Cardiac septum (tissue), 1 donor: ENCODE data around the gene NBAS. TPM values are rescaled to one million over a fixed set of nuclear protein-coding genes. Genes with fewer than 3 reads are reported as not detected.
"Not testable (repeated sequence)": the region's sequence is repeated elsewhere in the genome, so short reads cannot be mapped to it uniquely, and the experiment has no call there.

Experiments
- DNase-seq: peaks from one replicate; pipeline ENCODE4 v3.0.0-alpha.2; 2020; ENCODE audit warnings: low spot score
- intact Hi-C: fragments of 100-400 bp; cut with DNase I; formaldehyde crosslinking; loops from one replicate; pipeline ENCODE4 v1.14.0; 2022
- total RNA-seq: library from RNA; stranded (reverse); fragmentation: NEBNext Ultra II Directional; extraction: Animal tissue kit (Norgen Biotek cat#: 25700); gene quantifications from one replicate; pipeline ENCODE4 v1.2.1, GENCODE V29; 2021
- donor health status: DM: no; HTN: no; CAD: no.

NBAS gene
- total RNA-seq, 1 donor from 2014 or later = 38.9 TPM

GRCh38 chr2:15540523-15540922, 20.6 kb downstream of the NBAS start:
- DNase-seq, intact Hi-C loops: not testable (repeated sequence)

DNA sequence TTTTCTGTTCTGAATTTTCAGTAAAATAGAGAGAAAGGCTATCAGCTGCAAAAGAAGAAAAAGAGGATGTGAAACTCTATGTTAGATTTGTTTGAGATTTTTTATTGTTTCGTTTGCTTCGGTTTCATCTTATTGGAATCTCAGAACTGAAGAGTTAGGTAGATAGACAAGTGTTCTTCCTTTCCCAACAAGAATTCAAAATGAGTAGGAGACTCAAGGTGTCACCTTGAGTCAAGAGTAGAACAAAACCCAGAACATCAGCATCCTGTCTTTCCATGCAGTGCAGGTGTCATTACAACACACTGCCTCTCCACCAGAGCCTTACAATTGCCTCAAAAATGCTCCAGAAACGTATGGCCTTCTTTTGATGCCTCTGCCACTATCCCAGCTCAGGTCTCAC, 21.1 kb downstream of the NBAS start:
- intact Hi-C loops = no loop called here
- DNase-seq = no peak

- no peak for DNase-seq
- intact Hi-C loops = no loop called here
Measured at GRCh38 chr2:15538792-15539191, 22.3 kb downstream of the NBAS start.

DNA sequence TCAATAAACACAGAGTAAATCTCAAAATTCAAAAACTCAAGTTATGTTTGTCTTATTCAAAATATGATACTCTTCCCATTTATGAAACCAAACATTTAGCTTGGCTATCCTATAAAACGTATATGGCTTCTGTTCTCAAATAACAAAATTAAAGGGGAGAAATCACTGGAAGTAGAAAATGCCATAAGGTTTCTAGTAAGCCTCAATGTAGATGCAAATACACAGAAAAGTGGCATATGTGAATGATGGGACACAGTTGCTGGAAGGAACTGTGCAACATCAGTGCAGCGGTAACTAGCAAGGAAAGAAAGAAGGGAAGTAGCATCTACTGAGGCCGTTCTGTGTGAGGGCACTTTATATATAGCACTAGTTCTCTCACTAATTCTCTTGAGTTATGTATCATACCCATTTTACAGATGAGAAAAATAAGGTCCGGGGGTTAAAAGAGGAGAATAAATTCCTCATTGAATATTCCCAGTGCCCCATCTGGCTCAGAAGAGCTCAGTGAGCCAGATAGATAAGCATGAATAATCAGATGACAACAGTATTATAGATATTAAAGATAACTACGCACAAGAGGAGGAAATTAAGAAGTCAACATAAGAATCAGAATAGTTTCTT, 27.2 kb downstream of the NBAS start:
- DNase-seq = no peak
- intact Hi-C loops = no loop called here

GRCh38 chr2:15532996-15533395, 28.1 kb downstream of the NBAS start:
- DNase-seq = no peak
- intact Hi-C loops = no loop called here

DNA sequence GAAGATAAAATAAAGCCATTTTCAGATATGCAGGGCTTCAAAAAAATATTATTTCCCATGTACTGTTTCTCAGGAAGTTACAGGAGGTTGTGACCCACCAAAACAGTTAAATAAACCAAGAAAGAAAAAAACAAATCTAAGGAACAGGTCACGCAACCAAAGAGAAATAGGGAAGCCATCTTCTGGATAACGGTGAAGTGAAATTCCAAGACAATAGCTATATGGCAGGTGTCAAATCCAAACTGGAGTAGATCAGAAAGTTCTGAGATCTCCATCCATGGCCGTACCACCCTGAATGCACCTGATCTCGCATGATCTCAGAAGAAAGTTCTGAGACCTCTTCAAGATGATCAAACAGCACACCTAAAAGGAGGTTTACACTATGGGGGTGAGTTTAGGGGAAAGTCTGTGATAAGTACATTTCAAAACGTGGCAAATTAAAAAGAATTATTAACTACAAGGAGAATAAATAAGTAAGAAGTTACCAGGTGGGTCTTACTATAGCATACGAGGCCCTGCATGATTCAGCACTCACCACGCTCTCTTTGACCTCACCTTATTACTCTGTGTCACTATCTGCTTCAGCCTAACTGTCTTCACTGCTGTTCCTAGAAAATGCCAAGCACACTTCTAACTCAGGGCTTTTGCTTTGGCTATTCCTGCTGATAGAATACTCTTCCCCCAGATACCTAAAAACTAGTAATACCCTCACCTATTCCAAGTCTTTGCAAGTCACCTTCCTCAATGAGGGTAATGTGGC, 29.9 kb downstream of the NBAS start:
- intact Hi-C loops = no loop called here

GRCh38 chr2:15527074-15527739, 33.9 kb downstream of the NBAS start:
- DNase-seq = no peak
- intact Hi-C loops = no loop called here

More for the DNA sequence above, 29.9 kb downstream of the NBAS start:
- no peak for DNase-seq

DNA sequence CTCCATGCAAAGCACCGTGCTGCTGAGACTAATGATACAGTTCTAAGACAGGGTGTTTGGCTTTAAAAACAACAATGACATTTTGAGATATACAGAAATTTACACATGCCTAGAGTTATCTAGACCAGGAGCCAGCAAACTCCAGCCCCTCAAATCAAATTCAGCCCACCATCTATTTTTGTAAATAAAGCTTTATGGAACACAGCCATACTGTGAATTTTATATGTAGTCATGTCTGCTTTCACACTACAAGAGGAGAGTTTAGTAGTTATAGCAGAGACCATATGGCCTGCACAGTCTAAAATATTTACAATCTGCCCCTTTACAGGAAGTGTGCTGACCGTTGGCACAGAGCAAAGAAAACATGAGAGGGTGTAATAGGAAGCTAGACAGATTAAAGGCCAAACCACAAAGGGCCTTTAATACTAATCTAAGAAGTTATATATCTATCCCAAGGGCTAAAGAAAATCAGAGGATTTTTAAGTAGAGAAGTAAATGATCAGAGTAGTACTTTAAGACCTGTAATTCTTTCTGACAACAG, 39.4 kb downstream of the NBAS start:
- intact Hi-C loops = no loop called here
- DNase-seq = no peak

DNA sequence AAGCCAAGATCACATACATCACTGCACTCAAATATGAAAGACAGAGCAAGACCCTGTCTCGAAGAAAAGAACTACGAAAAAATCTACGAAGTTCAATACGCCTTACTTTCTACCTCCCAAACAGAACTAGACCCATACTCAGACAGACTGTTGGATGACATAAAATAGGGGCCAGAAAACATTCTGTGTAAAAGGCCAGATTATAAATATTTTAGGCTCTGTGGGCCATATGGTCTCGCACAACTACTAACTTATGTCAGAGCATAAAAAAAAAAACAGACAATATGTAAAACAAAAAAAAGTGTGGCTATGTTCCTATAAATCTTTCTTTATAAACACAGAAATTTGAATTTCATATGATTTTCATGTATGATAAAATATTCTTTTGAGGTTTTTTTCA, 40.8 kb downstream of the NBAS start:
- DNase-seq = no peak
- intact Hi-C loops = no loop called here

GRCh38 chr2:15518759-15519158, 42.4 kb downstream of the NBAS start:
- DNase-seq, intact Hi-C loops: not testable (repeated sequence)

- DNase-seq = no peak
- intact Hi-C loops = no loop called here
Measured at GRCh38 chr2:15517793-15518192, 43.3 kb downstream of the NBAS start.

- no peak for DNase-seq
Measured at GRCh38 chr2:15511686-15512085, 49.4 kb downstream of the NBAS start.

DNA sequence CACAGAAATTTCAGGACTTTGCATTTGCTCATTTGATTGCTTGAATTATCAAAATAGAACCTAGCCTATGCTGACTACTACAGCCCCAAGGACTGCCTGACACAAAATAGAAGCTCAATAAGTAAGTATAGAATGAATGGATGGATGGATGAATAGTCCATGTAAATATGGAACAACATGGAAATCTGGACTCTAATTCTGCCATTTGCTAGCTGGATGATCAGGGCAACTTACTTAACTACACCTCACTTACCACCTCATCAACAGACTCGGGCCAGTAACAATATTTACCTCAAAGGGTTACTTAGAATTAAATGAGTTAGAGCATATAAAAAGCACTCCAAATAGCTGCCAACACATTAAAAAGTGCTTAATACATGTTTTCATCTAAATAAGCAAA, 50.6 kb downstream of the NBAS start:
- DNase-seq = no peak
- intact Hi-C loops = no loop called here

More at GRCh38 chr2:15511686-15512085, 49.4 kb downstream of the NBAS start:
- intact Hi-C loops = no loop called here

GRCh38 chr2:15510131-15510530, 51.0 kb downstream of the NBAS start:
- intact Hi-C loops = no loop called here
- no peak for DNase-seq

- intact Hi-C loops = no loop called here
- no peak for DNase-seq
Measured at GRCh38 chr2:15507697-15508096, 53.4 kb downstream of the NBAS start.

DNA sequence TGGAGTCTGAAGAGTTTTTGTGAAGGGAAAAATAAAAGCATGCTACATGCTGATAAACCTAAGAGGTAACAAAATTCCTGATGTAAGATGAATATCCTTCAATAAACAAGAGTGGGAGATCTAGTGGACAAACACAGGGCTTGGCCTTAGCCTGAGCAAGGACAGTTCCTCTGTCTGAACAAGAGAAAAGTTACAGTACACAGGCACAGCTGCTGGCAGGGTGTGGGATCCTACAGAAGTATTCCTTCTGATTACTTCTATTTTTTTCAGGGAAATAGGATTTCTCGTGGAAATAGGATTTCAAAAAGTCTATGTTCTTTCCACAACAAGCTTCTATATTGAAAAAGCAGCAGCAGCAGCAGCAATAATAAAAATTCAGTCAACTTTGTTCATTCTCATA, 54.1 kb downstream of the NBAS start:
- intact Hi-C loops = no loop called here
- no peak for DNase-seq

GRCh38 chr2:15506229-15506819, 54.8 kb downstream of the NBAS start:
- intact Hi-C loops = no loop called here
- no peak for DNase-seq

DNA sequence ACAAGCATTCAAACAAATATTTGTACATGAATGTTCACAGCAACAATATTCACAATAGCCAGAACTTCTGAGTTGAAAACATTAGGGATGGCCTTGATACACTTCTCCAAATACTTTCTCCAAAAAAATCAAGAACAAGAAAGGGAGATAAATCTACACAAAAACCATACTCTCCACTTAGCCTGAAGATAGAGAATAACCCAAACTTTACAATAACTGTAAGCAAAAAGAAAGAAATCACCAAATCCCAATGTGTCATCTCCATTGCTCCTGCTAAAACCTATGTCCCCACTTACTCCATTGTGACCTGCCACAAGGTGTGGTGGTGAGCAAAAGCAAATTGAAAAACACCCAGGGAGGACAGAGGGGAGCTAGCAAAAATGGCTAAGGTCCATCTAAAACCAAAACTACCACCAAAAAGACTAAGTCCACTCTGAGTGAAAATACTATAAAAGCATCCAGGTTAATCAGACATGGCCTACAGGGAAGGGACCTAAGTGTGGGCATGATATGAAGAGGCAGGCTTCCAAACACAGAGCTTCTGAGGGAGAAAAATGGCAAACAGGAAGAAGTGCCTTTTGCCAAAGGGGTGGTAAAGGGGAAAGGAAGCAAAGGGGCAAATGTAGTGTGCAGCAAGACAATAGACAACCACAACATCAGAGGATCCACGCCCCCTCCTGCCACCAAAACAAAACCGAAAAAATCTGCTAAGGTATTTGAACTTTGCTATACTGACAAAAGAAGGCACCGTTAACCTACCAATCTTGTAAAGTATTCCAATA, 56.1 kb downstream of the NBAS start:
- intact Hi-C loops = no loop called here
- no peak for DNase-seq

GRCh38 chr2:15499251-15499650, 61.9 kb downstream of the NBAS start:
- DNase-seq, intact Hi-C loops: not testable (repeated sequence)
